Measurements from ENCODE around the gene RABGEF1. TPM values are rescaled to one million over a fixed set of nuclear protein-coding genes. Genes with fewer than 3 reads are reported as not detected.

RABGEF1 gene
- total RNA-seq, 3 donors from 2014 or later (not counting 1 experiment from before 2014, with no cell fraction given) = 26.1 to 38.1 (median 31.7) TPM

GRCh38 chr7:66832531-66833351, 92.2 kb downstream of the RABGEF1 start:
- Histone ChIP-seq H3K36me3 (ENCODE audit: control insufficient read depth, insufficient read depth, low read length) (no peaks in the 10 kb centered on the region), H3K27ac (ENCODE audit: low read length) (no peak overlapping the region), H3K4me1 (ENCODE audit: control insufficient read depth, insufficient read depth, low read length) (peaks cover 12% of the 10 kb centered on the region), H3K9me3 (ENCODE audit: control insufficient read depth, insufficient read depth, low read length) (peaks cover 7% of the 10 kb centered on the region), H3K27me3 (ENCODE audit: control insufficient read depth, insufficient read depth, low read length) (no peaks in the 10 kb centered on the region), H3K4me3 (ENCODE audit: low read length) (no peak overlapping the region)
- WGBS (ENCODE audit: insufficient coverage) = 77% methylated on average over 12 of the region's 12 CpGs
- TF ChIP-seq, protein P1, sequence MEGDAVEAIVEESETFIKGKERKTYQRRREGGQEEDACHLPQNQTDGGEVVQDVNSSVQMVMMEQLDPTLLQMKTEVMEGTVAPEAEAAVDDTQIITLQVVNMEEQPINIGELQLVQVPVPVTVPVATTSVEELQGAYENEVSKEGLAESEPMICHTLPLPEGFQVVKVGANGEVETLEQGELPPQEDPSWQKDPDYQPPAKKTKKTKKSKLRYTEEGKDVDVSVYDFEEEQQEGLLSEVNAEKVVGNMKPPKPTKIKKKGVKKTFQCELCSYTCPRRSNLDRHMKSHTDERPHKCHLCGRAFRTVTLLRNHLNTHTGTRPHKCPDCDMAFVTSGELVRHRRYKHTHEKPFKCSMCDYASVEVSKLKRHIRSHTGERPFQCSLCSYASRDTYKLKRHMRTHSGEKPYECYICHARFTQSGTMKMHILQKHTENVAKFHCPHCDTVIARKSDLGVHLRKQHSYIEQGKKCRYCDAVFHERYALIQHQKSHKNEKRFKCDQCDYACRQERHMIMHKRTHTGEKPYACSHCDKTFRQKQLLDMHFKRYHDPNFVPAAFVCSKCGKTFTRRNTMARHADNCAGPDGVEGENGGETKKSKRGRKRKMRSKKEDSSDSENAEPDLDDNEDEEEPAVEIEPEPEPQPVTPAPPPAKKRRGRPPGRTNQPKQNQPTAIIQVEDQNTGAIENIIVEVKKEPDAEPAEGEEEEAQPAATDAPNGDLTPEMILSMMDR (IDR thresholded peaks at IDR 0.05) = no peak
- Mint-ChIP-seq H3K4me1 (no peaks in the 10 kb centered on the region), H3K27me3 (ENCODE audit: low read depth in 2 of 2) (no peaks in the 10 kb centered on the region), H3K9me3 (no peaks in the 10 kb centered on the region), H3K27ac (no peak overlapping the region), H3K4me3 (no peak overlapping the region), H3K36me3 (no peaks in the 10 kb centered on the region)
- ATAC-seq (peak; percentile 21 to 39 (median 33)), DNase-seq (no peak)
- intact Hi-C loops (cut with micrococcal nuclease) = no loop called here

GRCh38 chr7:66837007-66837406, 96.5 kb downstream of the RABGEF1 start:
- Mint-ChIP-seq H3K9me3 (no peaks in the 10 kb centered on the region), H3K4me1 (peaks cover 6 to 11% of the 10 kb centered on the region in 2 donors), H3K4me3 (no peak overlapping the region), H3K27me3 (ENCODE audit: low read depth in 2 of 2) (peaks cover 0 to 2% of the 10 kb centered on the region in 2 donors), H3K36me3 (no peaks in the 10 kb centered on the region), H3K27ac (no peak overlapping the region)
- Histone ChIP-seq H3K4me1 (ENCODE audit: control insufficient read depth, insufficient read depth, low read length) (peaks cover 26% of the 10 kb centered on the region), H3K9me3 (ENCODE audit: control insufficient read depth, insufficient read depth, low read length) (peaks cover 7% of the 10 kb centered on the region), H3K4me3 (ENCODE audit: low read length) (no peak overlapping the region), H3K27ac (ENCODE audit: low read length) (no peak overlapping the region), H3K27me3 (ENCODE audit: control insufficient read depth, insufficient read depth, low read length) (no peaks in the 10 kb centered on the region), H3K36me3 (ENCODE audit: control insufficient read depth, insufficient read depth, low read length) (no peaks in the 10 kb centered on the region)
- WGBS (ENCODE audit: insufficient coverage) = 52% methylated on average over 5 of the region's 5 CpGs
- intact Hi-C loops (cut with micrococcal nuclease) = no loop called here
- ATAC-seq = no peak
- TF ChIP-seq, protein P1 (IDR thresholded peaks at IDR 0.05) = no peak
- DNase-seq = peak in 1 of 2 donors; percentile 43

DNA sequence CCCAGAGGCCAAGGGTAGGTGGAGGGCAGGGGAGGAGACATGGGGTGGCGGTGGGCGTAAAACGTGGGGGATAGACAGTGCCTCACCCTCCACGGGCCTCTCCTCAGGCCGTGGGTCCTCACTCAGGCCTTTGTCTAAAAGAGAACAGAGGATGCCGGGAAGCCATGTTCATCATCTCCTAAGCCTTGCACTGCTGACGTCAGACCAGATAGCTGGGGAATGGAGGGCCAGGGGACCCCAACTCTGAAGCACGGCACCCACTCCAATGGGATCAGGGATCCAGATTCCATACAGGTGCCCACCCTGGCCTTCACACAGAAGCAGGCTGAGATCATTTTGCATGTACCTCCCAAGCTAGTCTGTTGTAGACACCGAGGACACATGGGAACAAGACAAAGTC, 97.1 kb downstream of the RABGEF1 start:
- DNase-seq = no peak
- H3K36me3 Mint-ChIP-seq = no peaks in the 10 kb centered on the region
- no peak for ATAC-seq
- peaks cover 7% of the 10 kb centered on the region for H3K9me3 ChIP-seq (ENCODE audit: control insufficient read depth, insufficient read depth, low read length)
- H3K27ac Mint-ChIP-seq = no peak overlapping the region
- no peak overlapping the region for H3K27ac ChIP-seq (ENCODE audit: low read length)
- 95% methylated on average over 9 of the region's 9 CpGs for WGBS (ENCODE audit: insufficient coverage)
- H3K4me1 Mint-ChIP-seq = peaks cover 6 to 11% of the 10 kb centered on the region in 2 donors
- no peak overlapping the region for H3K4me3 ChIP-seq (ENCODE audit: low read length)
- H3K4me1 ChIP-seq (ENCODE audit: control insufficient read depth, insufficient read depth, low read length) = peaks cover 19% of the 10 kb centered on the region
- peaks cover 0 to 2% of the 10 kb centered on the region in 2 donors for H3K27me3 Mint-ChIP-seq (ENCODE audit: low read depth in 2 of 2)
- intact Hi-C loops (cut with micrococcal nuclease) = no loop called here
- no peak overlapping the region for H3K4me3 Mint-ChIP-seq
- no peaks in the 10 kb centered on the region for H3K36me3 ChIP-seq (ENCODE audit: control insufficient read depth, insufficient read depth, low read length)
- no peaks in the 10 kb centered on the region for H3K9me3 Mint-ChIP-seq
- H3K27me3 ChIP-seq (ENCODE audit: control insufficient read depth, insufficient read depth, low read length) = no peaks in the 10 kb centered on the region
- TF ChIP-seq, protein P1 (IDR thresholded peaks at IDR 0.05) = no peak

Measured in natural killer cell (primary cell).